ENCODE results near the gene WDFY2. TPM values are rescaled to one million over a fixed set of nuclear protein-coding genes. Genes with fewer than 3 reads are reported as not detected.
"Not testable (repeated sequence)": the region's sequence is repeated elsewhere in the genome, so short reads cannot be mapped to it uniquely, and the experiment has no call there.

WDFY2 gene
- total and polyA plus RNA-seq, 2 of the 8 experiments (the other 6 are each of a cell fraction or from before 2014, with no cell fraction given): 13.9 to 29.0 TPM

DNA sequence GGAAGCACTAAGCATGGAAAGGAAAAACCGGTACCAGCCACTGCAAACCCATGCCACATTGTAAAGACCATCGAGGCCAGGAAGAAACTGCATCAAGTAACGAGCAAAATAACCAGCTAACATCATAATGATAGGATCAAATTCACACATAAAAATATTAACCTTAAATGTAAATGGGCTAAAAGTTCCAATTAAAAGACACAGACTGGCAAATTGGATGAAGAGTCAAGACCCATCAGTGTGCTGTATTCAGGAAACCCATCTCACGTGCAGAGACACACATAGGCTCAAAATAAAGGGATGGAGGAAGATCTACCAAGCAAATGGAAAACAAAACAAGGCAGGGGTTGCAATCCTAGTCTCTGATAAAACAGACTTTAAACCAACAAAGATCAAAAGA, 15.3 kb upstream of the WDFY2 start:
- 81% methylated on average over 4 of the region's 4 CpGs; no CpG with 5 or more reads in 1 of the 2 experiments for WGBS, 2 experiments (ENCODE audit: extremely low coverage in 1 of 2, insufficient coverage in 1 of 2, insufficient read length in 1 of 2, insufficient replicate concordance in 2 of 2, low coverage in 1 of 2, low lambda C conversion rate in 2 of 2, missing lambda C conversion rate in 1 of 2)
- H3K56ac ChIP-seq (replicated peaks; ENCODE audit: insufficient read length, low read depth, low read length); H3K27me3 ChIP-seq (replicated peaks in 1 of 4; ENCODE audit: control insufficient read depth in 3 of 4, extremely low read depth in 1 of 4, insufficient read depth in 3 of 4, low read length in 3 of 4); H3K4me1 ChIP-seq (replicated peaks in 1 of 4; ENCODE audit: control insufficient read depth in 3 of 4, insufficient read depth in 4 of 4, low read length in 3 of 4); H3K4me2 ChIP-seq (ENCODE audit: insufficient read depth in 1 of 2, low read depth in 2 of 2, low read length in 2 of 2); CTCF ChIA-PET (ENCODE audit: partially characterized antibody); H3K14ac ChIP-seq (ENCODE audit: insufficient read length); H4K5ac ChIP-seq (ENCODE audit: insufficient read length, low read depth, low read length); H4K91ac ChIP-seq (replicated peaks; ENCODE audit: insufficient read length, low read length); H3K18ac ChIP-seq (ENCODE audit: extremely low read depth, low read length); H3K36me3 ChIP-seq (ENCODE audit: control insufficient read depth in 2 of 4, insufficient read depth in 4 of 4, low read length in 3 of 4); H2BK12ac ChIP-seq (ENCODE audit: low read depth, low read length); H3K79me2 ChIP-seq (ENCODE audit: control insufficient read depth in 1 of 2, insufficient read depth in 2 of 2, low read length in 2 of 2); H4K8ac ChIP-seq (ENCODE audit: extremely low read depth, insufficient read depth, low read length); FAIRE-seq; DNase-seq (ENCODE audit: low read depth in 1 of 2, low spot score in 2 of 2); H3K4ac ChIP-seq (replicated peaks; ENCODE audit: insufficient read length, low read depth, low read length); H2BK15ac ChIP-seq (ENCODE audit: low read length); H2BK20ac ChIP-seq (ENCODE audit: low read length); H3K27ac ChIP-seq (ENCODE audit: low read depth, low read length); H2AFZ ChIP-seq (ENCODE audit: low read length); H3K23me2 ChIP-seq (ENCODE audit: low read depth, low read length); H2BK5ac ChIP-seq (ENCODE audit: low read depth, low read length); H2BK120ac ChIP-seq (replicated peaks; ENCODE audit: low read depth, low read length); H2AK5ac ChIP-seq (ENCODE audit: low read depth, low read length); H3K23ac ChIP-seq (ENCODE audit: insufficient read length); H3K4me3 ChIP-seq (ENCODE audit: extremely low read depth in 1 of 4, insufficient read depth in 2 of 4, low read depth in 3 of 4, low read length in 4 of 4); H3K9ac ChIP-seq (replicated peaks in 1 of 4; ENCODE audit: extremely low read depth in 1 of 4, low read depth in 3 of 4, low read length in 3 of 4); H4K20me1 ChIP-seq (replicated peaks in 1 of 2; ENCODE audit: control insufficient read depth in 1 of 2, insufficient read depth in 2 of 2, low read length in 2 of 2); H3K79me1 ChIP-seq (ENCODE audit: low read depth, low read length): not testable (repeated sequence)
- POLR2A ChIA-PET (ENCODE audit: partially characterized antibody): interaction anchor here (0.6 kb wide), 1 partner anchor 598 kb away, joined by 3 read pairs; no protein-coding TSS in a partner anchor
- H3K9me3 ChIP-seq (ENCODE audit: insufficient read depth in 2 of 2, low read depth in 1 of 2, low read length in 1 of 2): peaks cover 5 to 13% of the 10 kb centered on the region in 2 experiments; a peak in 3 of 4 replicates

All from H1 (cell line).